ENCODE results near the gene PLCB1. TPM values are rescaled to one million over a fixed set of nuclear protein-coding genes. Genes with fewer than 3 reads are reported as not detected.

Gene PLCB1
- total and polyA plus RNA-seq, 2 of the 4 experiments (the other 2 are of a cell fraction) = 5.6 to 16.1 TPM

DNA sequence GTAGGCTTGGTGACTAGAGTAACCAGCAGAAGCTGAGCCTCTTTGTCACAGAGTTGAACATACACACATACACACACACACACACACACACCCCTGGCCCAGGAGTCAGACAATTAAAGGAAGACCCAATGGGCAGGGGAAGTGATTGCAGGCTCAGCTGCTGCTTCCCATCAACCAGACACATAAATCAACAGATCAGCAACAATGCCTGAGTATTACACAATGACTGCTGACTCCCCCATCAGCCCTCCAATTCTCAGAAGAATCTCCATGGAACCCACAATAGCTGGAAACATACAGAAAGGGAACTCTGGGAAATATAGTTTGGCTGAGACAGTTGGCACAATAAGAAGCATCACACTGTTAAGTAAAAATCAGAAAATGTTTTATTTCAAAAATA, 666.4 kb downstream of the PLCB1 start:
- Histone ChIP-seq H4K91ac (ENCODE audit: insufficient read depth, low read depth, low read length) (no peak overlapping the region), H4K5ac (ENCODE audit: low read depth, low read length) (no peak overlapping the region), H3K27me3 (ENCODE audit: control insufficient read depth, insufficient read depth, low read length) (no peaks in the 10 kb centered on the region), H3K18ac (ENCODE audit: low read depth, low read length) (no peak overlapping the region), H3K9me3 (ENCODE audit: control insufficient read depth, insufficient read depth, low read length) (no peaks in the 10 kb centered on the region), H3K79me1 (ENCODE audit: low read depth in 1 of 2, low read length in 2 of 2) (no peaks in the 10 kb centered on the region), H3K23ac (ENCODE audit: low read depth, low read length) (peak overlapping the region; percentile 17; the same call in 1 of the 2 replicates), H2BK20ac (ENCODE audit: low read depth, low read length) (no peak overlapping the region), H4K8ac (ENCODE audit: low read depth in 2 of 2, low read length in 2 of 2) (no peak overlapping the region), H2BK5ac (ENCODE audit: low read depth, low read length, poor library complexity, severe bottlenecking) (no peak overlapping the region), H2BK120ac (ENCODE audit: low read depth, low read length) (no peak overlapping the region), H2BK15ac (ENCODE audit: low read depth, low read length) (no peak overlapping the region), H2AK9ac (replicated peaks; ENCODE audit: low read depth, low read length, poor library complexity) (no peak overlapping the region), H3K4me3 (ENCODE audit: insufficient read depth, low read depth, low read length) (no peak overlapping the region), H3K14ac (replicated peaks; ENCODE audit: low read depth, low read length) (no peak overlapping the region), H4K20me1 (ENCODE audit: insufficient read depth, low read length) (no peaks in the 10 kb centered on the region), H3K9ac (ENCODE audit: low read depth, low read length) (no peak overlapping the region), H3K36me3 (ENCODE audit: control insufficient read depth, insufficient read depth, low read length) (no peaks in the 10 kb centered on the region), H3K4me2 (ENCODE audit: low read depth, low read length) (no peak overlapping the region), H3K56ac (ENCODE audit: extremely low read depth, insufficient read depth, low read length) (no peak overlapping the region), H2AFZ (replicated peaks; ENCODE audit: low read length, poor library complexity) (no peak overlapping the region), H3K4me1 (ENCODE audit: control insufficient read depth, insufficient read depth, low read length) (peaks cover 2% of the 10 kb centered on the region; the same call in 1 of the 2 replicates), H3K4ac (ENCODE audit: low read depth, low read length) (no peak overlapping the region), H3K27ac (ENCODE audit: insufficient read depth, low read length) (no peak overlapping the region), H3K9me1 (ENCODE audit: insufficient read depth, low read length) (no peaks in the 10 kb centered on the region; the same call in 1 of the 2 replicates), H2AK5ac (ENCODE audit: low read depth, low read length) (no peak overlapping the region)
- no TSS peak for BruUV-seq (replicated peaks)
- ChIA-PET POLR2A (ENCODE audit: unreplicated experiment) (no interaction called here), CTCF (interaction anchor here (0.6 to 1.3 kb wide), 3 partner anchors 200 to 310 kb away, joined by 3 to 4 read pairs (median 4); no protein-coding TSS in a partner anchor)
- no peak for TF ChIP-seq POLR2A (IDR thresholded peaks at IDR 0.05; ENCODE audit: low read depth, low read length)
- TF ChIP-seq FOS (IDR thresholded peaks at IDR 0.05; ENCODE audit: low read depth, low read length) = no peak
- no peak for TF ChIP-seq MAZ (IDR thresholded peaks at IDR 0.05; ENCODE audit: borderline replicate concordance, low read depth, low read length)
- TF ChIP-seq, protein P1, sequence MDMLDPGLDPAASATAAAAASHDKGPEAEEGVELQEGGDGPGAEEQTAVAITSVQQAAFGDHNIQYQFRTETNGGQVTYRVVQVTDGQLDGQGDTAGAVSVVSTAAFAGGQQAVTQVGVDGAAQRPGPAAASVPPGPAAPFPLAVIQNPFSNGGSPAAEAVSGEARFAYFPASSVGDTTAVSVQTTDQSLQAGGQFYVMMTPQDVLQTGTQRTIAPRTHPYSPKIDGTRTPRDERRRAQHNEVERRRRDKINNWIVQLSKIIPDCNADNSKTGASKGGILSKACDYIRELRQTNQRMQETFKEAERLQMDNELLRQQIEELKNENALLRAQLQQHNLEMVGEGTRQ (IDR thresholded peaks at IDR 0.05; ENCODE audit: low read depth, low read length) = no peak
- TF ChIP-seq NFE2L2 (IDR thresholded peaks at IDR 0.05; ENCODE audit: low read depth, low read length) = no peak
- TF ChIP-seq, protein P2, sequence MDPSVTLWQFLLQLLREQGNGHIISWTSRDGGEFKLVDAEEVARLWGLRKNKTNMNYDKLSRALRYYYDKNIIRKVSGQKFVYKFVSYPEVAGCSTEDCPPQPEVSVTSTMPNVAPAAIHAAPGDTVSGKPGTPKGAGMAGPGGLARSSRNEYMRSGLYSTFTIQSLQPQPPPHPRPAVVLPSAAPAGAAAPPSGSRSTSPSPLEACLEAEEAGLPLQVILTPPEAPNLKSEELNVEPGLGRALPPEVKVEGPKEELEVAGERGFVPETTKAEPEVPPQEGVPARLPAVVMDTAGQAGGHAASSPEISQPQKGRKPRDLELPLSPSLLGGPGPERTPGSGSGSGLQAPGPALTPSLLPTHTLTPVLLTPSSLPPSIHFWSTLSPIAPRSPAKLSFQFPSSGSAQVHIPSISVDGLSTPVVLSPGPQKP (IDR thresholded peaks at IDR 0.05; ENCODE audit: borderline replicate concordance, low read depth, low read length) = no peak
- intact Hi-C loops (cut with micrococcal nuclease) (loop anchor here (10.0 kb wide), 1 partner anchor 366 kb away; no protein-coding TSS in a partner anchor), in situ Hi-C loops (cut with MboI; ENCODE audit: low sequenced_read_pairs) (no loop called here), dilution Hi-C loops (cut with HindIII; ENCODE audit: low sequenced_read_pairs, unreplicated experiment) (no loop called here)
- ATAC-seq (ENCODE audit: low read depth) = no peak
- DNase-seq = no peak
